WTC11 (cell line): ENCODE results near the gene SRPK1. TPM values are rescaled to one million over a fixed set of nuclear protein-coding genes. Genes with fewer than 3 reads are reported as not detected.

ENCODE experiments used
- ATAC-seq: fragments of 200-7000 bp; cut with Tn5 transposase; 2 replicates; pipeline ENCODE4 v1.10.0; 2021; ENCODE audit warnings: mild to moderate bottlenecking, moderate library complexity
- CTCF ChIA-PET: fragments of 300-600 bp; sonication (Branson Sonifier 250); formaldehyde crosslinking; loops from one replicate; lab custom pipeline; 2021; ENCODE audit warnings: antibody characterized with exemption; lab: Charles Lee
- POLR2A ChIA-PET: fragments of 350-600 bp; sonication (Branson Sonifier 250); formaldehyde crosslinking; loops from one replicate; lab custom pipeline; 2021; ENCODE audit warnings: antibody characterized with exemption; lab: Charles Lee
- DNase-seq: peaks from one replicate; pipeline ENCODE4 v3.0.0; 2021; ENCODE audit warnings: low spot score
- H3K27ac Mint-ChIP-seq: 2 replicates; pipeline ENCODE4 v1.8.0; 2021; ENCODE audit warnings: mixed read lengths
- H3K27me3 Mint-ChIP-seq: 2 replicates; pipeline ENCODE4 v1.8.0; 2021; ENCODE audit warnings: low read depth, mild to moderate bottlenecking, moderate library complexity, mixed read lengths
- H3K36me3 Mint-ChIP-seq: 2 replicates; pipeline ENCODE4 v1.8.0; 2021; ENCODE audit warnings: mixed read lengths
- H3K4me1 Mint-ChIP-seq: 2 replicates; pipeline ENCODE4 v1.8.0; 2022; ENCODE audit warnings: mixed read lengths
- H3K4me3 Mint-ChIP-seq: 2 replicates; pipeline ENCODE4 v1.8.0; 2021; ENCODE audit warnings: mild to moderate bottlenecking, moderate library complexity, mixed read lengths
- H3K9me3 Mint-ChIP-seq: 2 replicates; pipeline ENCODE4 v1.8.0; 2021; ENCODE audit warnings: mixed read lengths
- ATF1 ChIP-seq: sonication (generic); formaldehyde crosslinking; IDR thresholded peaks from 2 replicates; pipeline ENCODE4 v1.8.1; 2023; ENCODE audit warnings: mild to moderate bottlenecking, moderate library complexity, missing genetic modification reagents
- GRHL2 ChIP-seq: fragments of 250-450 bp; sonication (Bioruptor Pico); IDR thresholded peaks from 2 replicates; pipeline ENCODE4 v1.8.0; 2022; ENCODE audit warnings: mild to moderate bottlenecking, moderate library complexity; ENCODE audit not compliant: insufficient replicate concordance, severe bottlenecking
- GTF2I ChIP-seq: fragments of 250-450 bp; sonication (Bioruptor Pico); conservative IDR thresholded peaks from 2 replicates; pipeline ENCODE4 v1.4.0; 2021; ENCODE audit warnings: mild to moderate bottlenecking
- HMGA2 ChIP-seq: fragments of 250-450 bp; sonication (Bioruptor Pico); IDR thresholded peaks from 2 replicates; pipeline ENCODE4 v1.4.0; 2021; ENCODE audit warnings: mild to moderate bottlenecking, moderate library complexity
- NFATC4 ChIP-seq: fragments of 250-450 bp; sonication (Bioruptor Pico); IDR thresholded peaks from 2 replicates; pipeline ENCODE4 v1.9.0; 2021; ENCODE audit warnings: mild to moderate bottlenecking
- NR3C1 ChIP-seq: sonication (generic); formaldehyde crosslinking; conservative IDR thresholded peaks from 2 replicates; pipeline ENCODE4 v1.8.1; 2023; ENCODE audit warnings: low read depth, mild to moderate bottlenecking, missing genetic modification reagents
- RORB ChIP-seq: fragments of 250-450 bp; sonication (Bioruptor Pico); IDR thresholded peaks from 2 replicates; pipeline ENCODE4 v1.9.0; 2021; ENCODE audit warnings: mild to moderate bottlenecking
- SOX15 ChIP-seq: fragments of 250-450 bp; sonication (Bioruptor Pico); IDR thresholded peaks from 2 replicates; pipeline ENCODE4 v1.9.0; 2021; ENCODE audit warnings: mild to moderate bottlenecking
- TP53 ChIP-seq: sonication (generic); formaldehyde crosslinking; IDR thresholded peaks from 2 replicates; pipeline ENCODE4 v1.8.1; 2023; ENCODE audit warnings: mild to moderate bottlenecking, missing genetic modification reagents
- ZBTB21 ChIP-seq: sonication (generic); formaldehyde crosslinking; IDR thresholded peaks from 2 replicates; pipeline ENCODE4 v1.8.1; 2023; ENCODE audit warnings: mild to moderate bottlenecking, missing genetic modification reagents, borderline replicate concordance
- ZNF121 ChIP-seq: sonication (generic); formaldehyde crosslinking; IDR thresholded peaks from 2 replicates; pipeline ENCODE4 v1.8.0; 2023; ENCODE audit warnings: missing genetic modification reagents
- ZNF138 ChIP-seq: sonication (generic); formaldehyde crosslinking; conservative IDR thresholded peaks from 2 replicates; pipeline ENCODE4 v1.8.1; 2022; ENCODE audit warnings: mild to moderate bottlenecking, moderate library complexity, missing genetic modification reagents
- ZNF317 ChIP-seq: sonication (generic); formaldehyde crosslinking; IDR thresholded peaks from 2 replicates; pipeline ENCODE4 v1.8.1; 2023; ENCODE audit warnings: low read depth, mild to moderate bottlenecking, moderate library complexity, missing genetic modification reagents, borderline replicate concordance
- ZNF396 ChIP-seq: fragments of 250-450 bp; sonication (Bioruptor Pico); IDR thresholded peaks from 2 replicates; pipeline ENCODE4 v1.8.0; 2021; ENCODE audit warnings: mild to moderate bottlenecking, moderate library complexity, borderline replicate concordance
- total RNA-seq: library from RNA; stranded (reverse); gene quantifications from 3 replicates; pipeline ENCODE4 v1.2.3, GENCODE V29; 2021
- TF ChIP-seq, protein P1 (sequence below): sonication (generic); formaldehyde crosslinking; IDR thresholded peaks from 2 replicates; pipeline ENCODE4 v1.8.0; 2023; ENCODE audit warnings: missing genetic modification reagents
- TF ChIP-seq, protein P2 (sequence below): sonication (generic); formaldehyde crosslinking; IDR thresholded peaks from 2 replicates; pipeline ENCODE4 v1.8.1; 2022; ENCODE audit warnings: low read depth, missing genetic modification reagents, borderline replicate concordance
- TF ChIP-seq, protein P3 (sequence below): fragments of 250-450 bp; sonication (Bioruptor Pico); IDR thresholded peaks from 2 replicates; pipeline ENCODE4 v1.9.0; 2021; ENCODE audit warnings: mild to moderate bottlenecking
- TF ChIP-seq, protein P4 (sequence below): sonication (generic); formaldehyde crosslinking; IDR thresholded peaks from 2 replicates; pipeline ENCODE4 v1.8.1; 2023; ENCODE audit warnings: mild to moderate bottlenecking, missing genetic modification reagents
- TF ChIP-seq, protein P5 (sequence below): fragments of 250-450 bp; sonication (Bioruptor Pico); IDR thresholded peaks from 2 replicates; pipeline ENCODE4 v1.9.0; 2021; ENCODE audit warnings: mild to moderate bottlenecking

SRPK1 gene
- total RNA-seq, 1 experiment from 2014 or later, result 100.0 TPM

DNA sequence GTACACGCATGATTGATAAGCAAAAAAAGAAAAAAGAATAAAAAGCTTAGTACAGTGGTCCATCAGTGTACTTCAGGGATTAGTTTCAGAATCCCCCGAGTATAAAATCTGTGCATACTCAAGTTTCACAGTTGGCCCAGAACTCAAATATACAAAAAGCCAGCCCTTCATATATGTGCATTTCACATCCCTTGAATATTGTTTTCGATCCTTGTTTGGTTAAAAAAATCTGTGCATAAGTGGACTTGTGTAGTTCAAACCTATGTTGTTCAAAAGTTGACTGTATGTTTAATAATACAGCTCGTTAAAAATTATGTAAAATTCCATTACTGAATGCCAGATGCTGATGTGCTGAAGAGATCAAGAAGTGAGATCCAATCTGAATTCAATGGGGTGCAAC is 61.5 kb downstream of the SRPK1 start:
- TF ChIP-seq ZNF138 (CRISPR knock-in tag), result no peak
- TF ChIP-seq, protein P1, sequence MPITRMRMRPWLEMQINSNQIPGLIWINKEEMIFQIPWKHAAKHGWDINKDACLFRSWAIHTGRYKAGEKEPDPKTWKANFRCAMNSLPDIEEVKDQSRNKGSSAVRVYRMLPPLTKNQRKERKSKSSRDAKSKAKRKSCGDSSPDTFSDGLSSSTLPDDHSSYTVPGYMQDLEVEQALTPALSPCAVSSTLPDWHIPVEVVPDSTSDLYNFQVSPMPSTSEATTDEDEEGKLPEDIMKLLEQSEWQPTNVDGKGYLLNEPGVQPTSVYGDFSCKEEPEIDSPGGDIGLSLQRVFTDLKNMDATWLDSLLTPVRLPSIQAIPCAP (CRISPR knock-in tag), result no peak
- H3K9me3 Mint-ChIP-seq, result peaks cover 4% of the 10 kb centered on the region; the same call in 1 of the 2 replicates
- H3K27ac Mint-ChIP-seq, result no peak overlapping the region
- POLR2A ChIA-PET, result no interaction called here
- ATAC-seq (no peak), DNase-seq (no peak)
- H3K4me3 Mint-ChIP-seq, result no peak overlapping the region
- CTCF ChIA-PET, result no interaction called here
- peaks cover 13% of the 10 kb centered on the region for H3K4me1 Mint-ChIP-seq
- H3K36me3 Mint-ChIP-seq, result peaks cover 78% of the 10 kb centered on the region
- no peaks in the 10 kb centered on the region for H3K27me3 Mint-ChIP-seq

DNA sequence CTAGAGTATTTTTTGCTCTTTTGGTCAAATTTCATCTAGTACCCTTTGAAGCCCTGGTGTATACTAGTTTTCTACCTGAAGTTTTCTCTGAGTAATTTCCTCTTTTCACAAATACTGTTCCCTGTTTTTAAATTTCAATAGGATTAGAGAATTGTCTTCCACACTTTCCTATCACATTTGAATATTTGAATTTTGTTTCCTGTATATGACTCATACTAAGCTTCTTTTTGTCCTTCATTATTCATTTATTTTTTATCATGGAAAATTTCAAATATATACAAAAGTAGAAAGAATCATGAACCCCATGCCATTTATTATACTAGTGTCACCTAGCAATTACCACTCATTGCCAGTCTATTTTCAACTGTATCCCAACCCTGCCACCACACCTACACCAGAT is 63.0 kb downstream of the SRPK1 start:
- DNase-seq (no peak), ATAC-seq (no peak)
- H3K4me1 Mint-ChIP-seq, result peaks cover 17% of the 10 kb centered on the region
- ChIA-PET POLR2A (no interaction called here), CTCF (interaction anchor here (0.6 to 0.9 kb wide), 2 partner anchors 100 to 108 kb away, joined by 3 to 6 read pairs; no protein-coding TSS in a partner anchor)
- H3K27ac Mint-ChIP-seq, result peak overlapping the region; percentile 79
- peaks cover 82% of the 10 kb centered on the region for H3K36me3 Mint-ChIP-seq
- H3K9me3 Mint-ChIP-seq, result no peaks in the 10 kb centered on the region
- no peaks in the 10 kb centered on the region for H3K27me3 Mint-ChIP-seq
- H3K4me3 Mint-ChIP-seq, result no peak overlapping the region
- TF ChIP-seq NR3C1, result no peak

DNA sequence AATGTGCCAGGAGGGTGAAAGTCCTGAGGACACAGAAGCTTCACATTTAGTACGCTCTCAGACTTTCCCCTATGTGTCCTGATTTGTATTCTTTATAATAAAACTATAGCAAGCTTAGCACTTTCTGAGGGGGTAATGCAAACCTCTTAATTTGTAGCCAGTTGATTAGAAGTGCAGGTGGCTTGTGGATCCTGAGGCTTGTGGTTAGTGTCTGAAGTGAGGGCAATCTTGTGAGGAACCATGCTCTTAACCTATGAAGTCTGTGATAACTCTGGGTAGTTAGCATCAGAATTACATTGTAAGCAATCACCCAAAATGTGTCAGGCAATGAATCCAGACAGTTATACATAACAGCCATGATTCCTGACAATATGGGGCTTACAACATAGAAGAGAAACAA is 64.6 kb downstream of the SRPK1 start:
- Mint-ChIP-seq H3K27ac (no peak overlapping the region), H3K9me3 (no peaks in the 10 kb centered on the region), H3K4me3 (no peak overlapping the region), H3K4me1 (peaks cover 17% of the 10 kb centered on the region), H3K36me3 (peaks cover 88% of the 10 kb centered on the region), H3K27me3 (no peaks in the 10 kb centered on the region)
- DNase-seq (no peak), ATAC-seq (no peak)
- ChIA-PET POLR2A (no interaction called here), CTCF (no interaction called here)
- no peak for TF ChIP-seq TP53 (CRISPR knock-in tag)
- TF ChIP-seq ZBTB21 (CRISPR knock-in tag), result no peak
- TF ChIP-seq GTF2I (CRISPR knock-in tag), result no peak
- TF ChIP-seq RORB (CRISPR knock-in tag), result no peak
- TF ChIP-seq, protein P2, sequence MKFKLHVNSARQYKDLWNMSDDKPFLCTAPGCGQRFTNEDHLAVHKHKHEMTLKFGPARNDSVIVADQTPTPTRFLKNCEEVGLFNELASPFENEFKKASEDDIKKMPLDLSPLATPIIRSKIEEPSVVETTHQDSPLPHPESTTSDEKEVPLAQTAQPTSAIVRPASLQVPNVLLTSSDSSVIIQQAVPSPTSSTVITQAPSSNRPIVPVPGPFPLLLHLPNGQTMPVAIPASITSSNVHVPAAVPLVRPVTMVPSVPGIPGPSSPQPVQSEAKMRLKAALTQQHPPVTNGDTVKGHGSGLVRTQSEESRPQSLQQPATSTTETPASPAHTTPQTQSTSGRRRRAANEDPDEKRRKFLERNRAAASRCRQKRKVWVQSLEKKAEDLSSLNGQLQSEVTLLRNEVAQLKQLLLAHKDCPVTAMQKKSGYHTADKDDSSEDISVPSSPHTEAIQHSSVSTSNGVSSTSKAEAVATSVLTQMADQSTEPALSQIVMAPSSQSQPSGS (CRISPR knock-in tag), result no peak
- TF ChIP-seq, protein P3, sequence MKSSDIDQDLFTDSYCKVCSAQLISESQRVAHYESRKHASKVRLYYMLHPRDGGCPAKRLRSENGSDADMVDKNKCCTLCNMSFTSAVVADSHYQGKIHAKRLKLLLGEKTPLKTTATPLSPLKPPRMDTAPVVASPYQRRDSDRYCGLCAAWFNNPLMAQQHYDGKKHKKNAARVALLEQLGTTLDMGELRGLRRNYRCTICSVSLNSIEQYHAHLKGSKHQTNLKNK (CRISPR knock-in tag), result no peak
- TF ChIP-seq ZNF317 (CRISPR knock-in tag), result no peak
- TF ChIP-seq SOX15 (CRISPR knock-in tag), result no peak
- TF ChIP-seq, protein P4, sequence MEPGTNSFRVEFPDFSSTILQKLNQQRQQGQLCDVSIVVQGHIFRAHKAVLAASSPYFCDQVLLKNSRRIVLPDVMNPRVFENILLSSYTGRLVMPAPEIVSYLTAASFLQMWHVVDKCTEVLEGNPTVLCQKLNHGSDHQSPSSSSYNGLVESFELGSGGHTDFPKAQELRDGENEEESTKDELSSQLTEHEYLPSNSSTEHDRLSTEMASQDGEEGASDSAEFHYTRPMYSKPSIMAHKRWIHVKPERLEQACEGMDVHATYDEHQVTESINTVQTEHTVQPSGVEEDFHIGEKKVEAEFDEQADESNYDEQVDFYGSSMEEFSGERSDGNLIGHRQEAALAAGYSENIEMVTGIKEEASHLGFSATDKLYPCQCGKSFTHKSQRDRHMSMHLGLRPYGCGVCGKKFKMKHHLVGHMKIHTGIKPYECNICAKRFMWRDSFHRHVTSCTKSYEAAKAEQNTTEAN (CRISPR knock-in tag), result no peak
- TF ChIP-seq ZNF396 (CRISPR knock-in tag), result no peak
- TF ChIP-seq GRHL2 (CRISPR knock-in tag), result no peak
- TF ChIP-seq HMGA2 (CRISPR knock-in tag), result no peak
- TF ChIP-seq, protein P5, sequence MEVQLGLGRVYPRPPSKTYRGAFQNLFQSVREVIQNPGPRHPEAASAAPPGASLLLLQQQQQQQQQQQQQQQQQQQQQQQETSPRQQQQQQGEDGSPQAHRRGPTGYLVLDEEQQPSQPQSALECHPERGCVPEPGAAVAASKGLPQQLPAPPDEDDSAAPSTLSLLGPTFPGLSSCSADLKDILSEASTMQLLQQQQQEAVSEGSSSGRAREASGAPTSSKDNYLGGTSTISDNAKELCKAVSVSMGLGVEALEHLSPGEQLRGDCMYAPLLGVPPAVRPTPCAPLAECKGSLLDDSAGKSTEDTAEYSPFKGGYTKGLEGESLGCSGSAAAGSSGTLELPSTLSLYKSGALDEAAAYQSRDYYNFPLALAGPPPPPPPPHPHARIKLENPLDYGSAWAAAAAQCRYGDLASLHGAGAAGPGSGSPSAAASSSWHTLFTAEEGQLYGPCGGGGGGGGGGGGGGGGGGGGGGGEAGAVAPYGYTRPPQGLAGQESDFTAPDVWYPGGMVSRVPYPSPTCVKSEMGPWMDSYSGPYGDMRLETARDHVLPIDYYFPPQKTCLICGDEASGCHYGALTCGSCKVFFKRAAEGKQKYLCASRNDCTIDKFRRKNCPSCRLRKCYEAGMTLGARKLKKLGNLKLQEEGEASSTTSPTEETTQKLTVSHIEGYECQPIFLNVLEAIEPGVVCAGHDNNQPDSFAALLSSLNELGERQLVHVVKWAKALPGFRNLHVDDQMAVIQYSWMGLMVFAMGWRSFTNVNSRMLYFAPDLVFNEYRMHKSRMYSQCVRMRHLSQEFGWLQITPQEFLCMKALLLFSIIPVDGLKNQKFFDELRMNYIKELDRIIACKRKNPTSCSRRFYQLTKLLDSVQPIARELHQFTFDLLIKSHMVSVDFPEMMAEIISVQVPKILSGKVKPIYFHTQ, result no peak
- TF ChIP-seq ZNF121, result no peak
- TF ChIP-seq ATF1 (CRISPR knock-in tag), result no peak
- no peak for TF ChIP-seq NFATC4 (CRISPR knock-in tag)
